HG03442 (cell line): ENCODE measurements around the gene PARD3.
"Not testable (repeated sequence)": the region's sequence is repeated elsewhere in the genome, so short reads cannot be mapped to it uniquely, and the experiment has no call there.

Experiments used
- ATAC-seq: cut with Tn5 transposase; IDR thresholded peaks from one replicate; pipeline ENCODE4 v1.9.1; 2021; ENCODE audit warnings: mild to moderate bottlenecking, moderate library complexity; ENCODE audit not compliant: unreplicated experiment

The PARD3 gene

DNA sequence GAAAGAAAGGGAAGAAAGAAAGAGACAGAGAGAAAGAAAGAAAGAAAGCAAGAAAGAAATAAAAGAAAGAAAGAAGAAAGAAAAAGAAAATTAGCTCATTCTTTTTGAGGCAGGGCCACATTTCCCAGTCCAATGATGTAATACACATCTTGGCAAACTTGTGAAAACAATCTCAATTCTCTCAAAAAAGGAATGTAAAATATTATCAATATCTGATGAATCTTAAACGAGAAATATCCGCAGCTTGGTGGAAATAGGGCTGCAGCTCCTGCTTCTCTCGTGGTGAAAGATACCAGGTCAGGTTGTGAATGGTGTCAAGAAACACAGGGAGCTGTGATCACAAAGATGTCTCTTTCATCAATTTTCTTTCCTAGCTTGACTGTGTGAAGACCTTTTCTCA is 741.0 kb downstream of the PARD3 start:
- no peak for ATAC-seq

DNA sequence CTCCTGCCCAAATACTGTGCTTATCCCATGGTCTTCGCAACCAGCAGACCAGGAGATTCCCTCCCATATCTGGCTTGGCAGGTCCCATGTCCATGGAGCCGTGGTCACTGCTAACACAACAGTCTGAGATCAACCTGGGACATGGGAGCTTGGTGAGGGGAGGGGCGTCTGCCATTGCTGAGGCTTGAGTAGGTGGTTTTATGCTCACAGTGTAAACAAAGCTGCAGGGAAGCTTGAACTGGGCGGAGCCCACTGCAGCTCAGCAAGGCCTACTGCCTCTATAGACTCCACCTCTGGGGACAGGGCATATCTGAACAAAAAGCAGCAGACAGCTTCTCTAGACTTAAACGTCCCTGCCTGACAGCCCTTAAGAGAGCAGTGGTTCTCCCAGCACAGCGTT is 747.4 kb downstream of the PARD3 start:
- ATAC-seq = not testable (repeated sequence)

GRCh38 chr10:34063592-34063991 is 751.5 kb downstream of the PARD3 start:
- ATAC-seq = no peak

DNA sequence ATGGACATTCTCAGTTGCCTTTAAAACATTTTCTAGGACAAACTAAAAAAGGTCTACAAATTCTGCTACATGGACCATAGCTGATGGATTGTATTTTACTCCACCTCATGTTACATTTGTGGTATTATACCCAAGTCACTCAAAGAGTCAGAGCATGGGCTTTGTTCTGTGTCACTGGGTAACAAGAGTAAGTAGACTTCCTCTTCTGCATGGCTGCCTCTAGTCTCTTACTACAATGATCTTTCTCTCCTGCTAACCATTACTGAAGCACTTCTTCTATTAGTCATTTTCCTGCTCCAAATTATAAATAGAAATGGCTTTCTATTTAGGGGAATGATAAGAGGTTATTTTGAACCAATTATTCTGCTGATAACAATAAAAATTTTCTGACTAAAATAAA is 753.3 kb downstream of the PARD3 start:
- ATAC-seq = no peak
